Stimulated activated CD4-positive, alpha-beta T cell treated with anti-CD3 and anti-CD28 coated beads, Interleukin-4, amount 100 ng/mL, for 1 hour (primary cell): ENCODE data around the gene CCKAR.

Experiments
- DNase-seq: peaks from one replicate; pipeline ENCODE4 v3.0.0-alpha.2; 2020

Gene CCKAR

DNA sequence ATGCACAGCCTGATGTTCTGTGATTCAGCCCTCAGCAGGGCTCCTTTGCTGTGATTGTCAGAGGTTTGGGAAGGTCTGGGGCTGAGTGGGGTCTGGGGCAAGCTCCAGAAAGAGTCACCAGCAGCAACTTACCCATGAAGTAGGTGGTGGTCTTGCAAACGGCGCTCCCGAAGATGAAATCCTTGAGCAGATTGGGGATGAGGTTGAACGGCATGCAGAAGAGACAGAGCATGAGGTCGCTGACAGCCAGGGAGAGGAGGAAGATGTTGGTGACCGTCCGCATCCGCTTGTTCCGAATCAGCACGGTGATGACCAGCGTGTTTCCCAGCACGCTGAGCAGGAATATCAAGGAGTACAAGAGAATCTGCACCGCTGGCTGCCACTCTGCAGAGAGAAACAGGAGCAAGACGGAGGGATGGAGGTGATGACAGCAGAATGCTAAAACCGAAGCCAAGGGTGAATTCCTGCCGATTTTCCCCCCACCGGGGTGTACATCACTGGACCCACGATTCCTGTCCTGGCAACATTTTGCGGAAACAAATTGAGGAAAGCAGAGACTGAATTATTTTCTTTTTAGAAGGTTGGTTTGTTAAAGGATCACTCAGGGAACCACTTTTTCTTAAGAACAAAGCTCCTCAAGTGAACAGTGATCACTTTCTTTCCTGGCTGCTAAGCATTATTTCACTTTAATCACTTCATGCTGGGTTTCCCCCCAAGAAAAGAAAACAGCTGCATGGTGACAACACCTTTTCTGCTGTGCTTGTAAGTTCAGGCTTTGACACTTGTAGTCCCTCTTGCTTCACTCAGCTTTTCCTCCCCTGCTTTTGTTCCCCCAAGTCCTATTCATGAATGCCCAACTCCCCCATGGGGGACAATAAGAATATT is 941 bp downstream of the CCKAR start:
- no peak for DNase-seq

DNA sequence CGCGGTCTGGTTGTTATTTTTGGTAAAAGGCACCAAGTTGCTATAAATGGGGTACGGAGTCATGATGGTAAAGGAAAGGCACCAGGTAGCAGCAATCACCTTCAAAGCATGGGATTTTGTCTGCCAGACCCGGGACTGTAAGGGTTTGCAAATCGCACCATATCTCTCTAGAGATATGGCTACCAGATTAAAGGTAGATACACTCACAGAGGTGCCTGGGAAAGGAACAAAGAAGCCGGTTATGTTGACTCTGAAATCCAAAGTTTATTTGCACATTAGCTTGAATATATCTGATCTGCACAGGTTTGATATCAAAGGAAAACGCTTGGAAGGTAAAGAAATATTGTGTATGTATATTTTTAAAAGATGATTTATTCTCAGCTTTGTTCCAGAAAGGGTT is 4.6 kb downstream of the CCKAR start:
- DNase-seq: no peak

DNA sequence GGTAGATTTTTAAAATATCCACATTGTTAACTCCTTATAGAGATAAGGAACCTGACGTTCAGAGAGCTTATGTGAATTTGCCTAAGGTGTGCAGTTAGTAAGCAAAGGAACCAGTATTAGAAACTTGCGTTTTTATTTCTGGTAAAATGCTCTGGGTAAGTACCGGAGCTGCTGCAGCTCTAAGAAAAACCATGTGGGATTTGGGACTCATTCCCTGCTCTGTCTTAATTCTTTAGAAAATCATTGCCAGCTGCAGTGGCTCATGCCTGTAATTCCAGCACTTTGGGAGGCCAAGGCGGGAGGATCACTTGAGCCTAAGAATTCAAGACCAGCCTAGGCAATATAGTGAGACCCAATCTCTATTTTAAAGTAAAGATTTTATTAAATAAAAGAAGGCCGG is 5.8 kb downstream of the CCKAR start:
- no peak for DNase-seq

DNA sequence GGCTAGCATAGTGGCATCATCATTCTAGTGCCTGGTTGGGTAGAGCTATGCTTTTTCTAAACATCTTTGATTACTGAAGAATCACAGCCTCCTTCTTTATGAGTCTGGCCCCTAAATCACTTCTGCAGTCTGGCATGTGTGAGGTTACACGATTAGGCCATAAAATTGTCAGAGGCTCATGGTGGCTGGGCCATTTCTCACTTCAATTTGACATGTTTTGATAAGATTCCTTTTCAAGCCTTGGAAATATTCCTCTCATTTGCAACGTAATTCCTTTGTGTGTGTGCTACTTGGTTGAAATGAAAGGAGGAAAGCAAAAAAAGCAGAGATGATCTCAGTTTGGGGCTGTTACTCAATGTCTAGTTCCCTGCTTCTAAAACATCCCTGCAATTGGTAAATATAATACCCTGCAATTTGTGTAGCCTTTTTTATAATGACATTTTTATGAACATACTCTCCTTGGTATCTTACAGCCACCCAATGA is 6.2 kb downstream of the CCKAR start:
- no peak for DNase-seq

DNA sequence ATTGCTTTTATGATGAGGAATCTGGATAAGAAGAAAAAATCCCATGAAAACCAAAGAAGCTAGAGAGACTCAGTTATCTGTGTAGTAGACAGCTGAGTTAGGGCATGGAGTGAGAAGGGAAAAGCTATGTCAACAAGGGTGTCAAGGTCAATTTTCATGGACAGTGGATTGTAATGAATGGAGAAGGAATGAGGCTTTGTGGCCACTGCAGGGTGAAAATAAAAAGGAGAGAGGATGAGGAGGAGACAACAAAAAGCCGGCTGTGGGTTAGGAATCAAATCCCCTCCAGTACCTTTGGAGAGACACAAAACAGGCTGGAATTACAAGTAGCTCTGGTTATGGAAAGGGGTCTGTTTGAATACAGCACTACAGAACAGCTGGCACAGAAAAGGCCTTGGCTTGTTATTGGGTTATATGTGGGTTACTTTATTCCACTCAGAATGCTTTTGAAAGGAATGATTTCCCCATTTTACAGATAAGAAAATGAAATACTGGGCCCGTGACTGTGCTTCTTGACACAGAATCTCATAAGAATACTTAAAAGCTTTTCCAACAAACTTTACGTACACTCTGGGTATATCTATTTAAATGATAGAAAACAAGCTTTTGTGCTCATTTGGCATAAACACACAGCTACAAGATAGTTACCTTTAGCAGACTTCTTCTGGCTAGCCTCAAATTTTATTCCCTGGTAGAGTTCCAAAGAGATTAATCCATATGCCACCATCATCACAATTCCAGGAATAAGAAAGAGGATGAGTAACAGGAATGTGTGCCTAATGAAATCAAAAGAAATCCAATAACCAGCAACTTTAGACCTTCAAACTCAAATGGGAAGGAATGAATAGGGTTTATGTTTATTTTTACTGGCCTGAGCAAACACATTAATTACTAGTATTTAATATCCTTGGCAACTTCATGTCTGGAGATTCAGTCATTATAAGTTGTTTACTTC is 7.5 kb downstream of the CCKAR start:
- DNase-seq: no peak

DNA sequence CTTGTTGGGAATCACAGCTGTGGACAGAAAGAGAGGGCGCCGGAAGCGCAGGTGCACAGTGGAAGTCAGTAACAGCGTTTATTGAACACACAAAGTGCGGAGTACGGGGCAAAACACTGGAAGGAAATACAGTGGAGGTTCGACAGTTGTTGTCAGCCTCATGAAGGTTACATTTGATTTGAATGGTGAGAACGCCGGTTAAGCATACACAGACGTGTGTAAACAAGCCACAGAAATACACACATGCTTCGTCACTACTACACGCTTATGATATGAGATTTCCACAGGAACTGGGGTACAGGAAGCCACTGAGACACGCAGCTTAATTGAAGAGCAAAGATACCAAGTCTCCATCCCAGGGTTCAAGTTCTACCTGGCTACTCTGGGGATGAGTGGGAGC is 12.0 kb downstream of the CCKAR start:
- DNase-seq: no peak

DNA sequence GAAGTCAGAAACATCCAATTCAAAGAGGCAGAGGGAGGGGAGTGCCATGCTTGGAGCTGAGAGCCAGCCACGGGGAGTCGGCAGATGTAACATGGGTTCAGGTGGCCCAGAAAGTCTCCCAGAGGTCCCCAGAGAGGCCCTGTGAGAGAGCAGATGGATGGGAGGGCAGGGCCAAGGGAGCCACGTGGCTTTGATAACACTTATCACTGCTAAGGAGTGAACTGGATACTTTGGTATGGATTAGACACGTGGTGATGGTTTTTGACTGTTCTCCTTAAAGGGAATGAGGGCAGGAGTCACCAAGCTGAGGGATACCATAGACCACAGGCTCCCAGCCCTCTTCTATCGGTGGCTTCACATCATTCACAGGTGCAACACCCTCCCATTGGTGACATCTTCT is 13.7 kb downstream of the CCKAR start:
- DNase-seq: no peak

DNA sequence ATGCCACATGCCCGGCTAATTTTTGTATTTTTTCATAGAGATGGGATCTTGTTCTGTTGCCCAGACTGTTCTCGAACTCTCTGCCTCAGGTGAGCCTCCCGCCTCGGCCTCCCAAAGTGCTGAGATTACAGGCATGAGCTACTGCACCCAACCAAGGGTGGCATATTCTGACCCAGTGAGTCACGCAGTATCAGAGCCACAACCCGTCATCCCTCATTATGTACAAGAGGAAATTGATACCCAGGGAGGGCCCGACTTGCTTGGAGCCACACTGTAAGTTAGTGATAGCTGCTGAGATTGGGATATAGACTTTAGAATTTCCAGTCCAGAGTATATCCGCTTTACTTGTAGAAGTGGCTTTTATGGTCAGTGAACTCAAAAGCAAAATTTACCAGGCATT is 14.6 kb downstream of the CCKAR start:
- no peak for DNase-seq

DNA sequence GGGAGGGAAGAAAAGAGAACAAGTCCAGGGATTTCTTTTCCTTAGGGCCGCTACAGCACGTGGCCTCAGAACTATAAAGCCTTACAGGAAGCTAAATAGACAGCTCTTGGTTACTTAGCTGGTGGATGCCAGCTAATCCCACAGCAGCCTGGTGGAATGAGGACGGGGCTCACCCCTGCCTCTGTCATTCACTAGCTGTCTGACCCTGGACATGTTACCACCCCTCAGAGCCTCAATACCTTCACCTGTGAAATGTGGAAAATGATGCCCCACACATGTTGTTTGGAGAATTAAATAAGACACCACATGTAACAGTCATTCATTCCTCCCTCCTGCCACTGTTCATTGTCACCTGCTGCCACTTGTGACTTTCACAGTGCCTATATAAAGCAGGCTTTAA is 15.7 kb downstream of the CCKAR start:
- DNase-seq: no peak

DNA sequence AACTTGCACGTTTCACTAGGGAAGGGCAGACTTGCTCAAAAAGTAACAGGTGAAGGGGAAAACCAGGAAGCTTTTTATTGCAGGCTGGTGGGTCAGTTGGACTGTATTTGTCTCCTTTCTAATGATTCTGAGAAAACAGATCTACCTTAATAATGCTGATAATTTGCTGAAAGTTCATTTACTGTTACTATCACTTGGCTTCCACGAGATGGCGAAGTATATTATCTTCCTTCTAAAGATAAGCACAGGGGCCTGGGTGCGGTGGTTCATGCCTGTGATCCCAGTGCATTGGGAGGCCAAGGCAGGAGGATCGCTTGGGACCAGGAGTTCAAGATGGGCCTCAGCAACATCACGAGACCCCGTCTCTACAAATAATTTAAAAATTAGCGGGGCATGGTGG is 16.4 kb downstream of the CCKAR start:
- DNase-seq: no peak

DNA sequence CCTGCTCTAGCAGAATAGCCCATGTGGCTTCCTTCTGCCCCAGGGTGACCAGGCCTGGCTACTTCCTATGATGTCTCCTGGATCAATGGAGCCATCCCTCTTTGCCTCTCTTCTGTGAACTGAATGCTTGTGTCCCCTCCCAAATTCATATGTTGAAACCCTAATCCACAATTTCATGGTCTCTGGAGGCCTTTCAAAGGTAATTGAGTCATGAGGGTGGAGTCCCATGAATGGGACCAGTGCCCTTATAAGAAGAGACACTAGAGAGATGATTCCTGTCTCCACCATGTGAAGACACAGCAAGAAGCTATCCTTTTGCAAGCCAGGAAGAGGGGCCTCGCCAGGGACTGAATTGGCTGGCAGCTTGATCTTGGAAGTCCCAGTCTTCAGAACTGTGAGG is 18.4 kb downstream of the CCKAR start:
- DNase-seq: no peak

DNA sequence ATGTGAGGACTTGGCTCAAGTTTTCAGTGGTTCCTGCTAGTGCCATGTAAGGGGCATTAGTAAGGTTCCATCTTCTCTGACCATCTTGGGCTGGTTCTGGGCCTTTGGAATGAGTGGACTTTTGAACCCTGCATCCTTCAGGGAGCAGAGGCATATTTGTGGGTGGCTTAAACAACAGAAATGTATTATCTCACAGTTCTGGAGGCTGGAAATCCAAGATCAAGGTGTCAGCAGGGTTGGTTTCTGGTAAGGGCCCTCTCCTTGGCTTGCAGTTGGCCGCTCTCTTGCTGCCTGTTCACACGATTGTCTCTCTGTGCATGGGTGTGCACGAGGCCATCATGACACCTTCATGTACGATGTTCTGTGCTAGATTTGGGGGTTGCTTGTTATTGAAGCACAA is 21.3 kb downstream of the CCKAR start:
- no peak for DNase-seq

DNA sequence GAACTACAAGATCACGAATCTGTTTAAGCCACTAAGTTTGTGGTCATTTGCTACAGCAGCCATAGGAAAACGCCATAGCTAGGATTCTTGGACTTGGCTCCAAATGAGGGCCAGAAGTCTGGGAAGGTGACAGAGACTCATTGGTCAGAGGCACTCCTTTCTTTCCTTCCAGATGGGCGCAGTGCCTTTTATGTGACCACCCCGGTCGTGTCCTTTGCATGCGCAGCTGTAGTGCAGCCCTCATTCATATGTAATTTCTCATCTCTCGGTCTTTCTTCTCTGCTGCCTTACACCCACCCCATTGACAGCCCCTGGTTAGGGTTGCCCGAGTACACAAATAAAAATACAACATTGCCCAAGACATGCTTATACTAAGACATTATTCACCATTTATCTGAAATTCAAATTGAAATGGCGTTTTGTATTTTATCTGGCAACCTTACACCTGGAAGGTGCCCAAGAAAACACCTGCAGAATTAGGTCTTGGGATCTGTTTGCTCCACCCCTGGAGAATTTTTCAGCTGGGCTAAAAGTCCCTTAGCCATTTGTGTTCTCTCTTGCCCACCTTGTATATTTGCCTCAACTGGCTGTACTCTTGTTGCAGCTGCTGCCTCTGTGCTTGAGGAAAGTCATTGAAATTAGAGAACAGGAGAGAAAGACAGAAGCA is 21.9 kb downstream of the CCKAR start:
- no peak for DNase-seq

DNA sequence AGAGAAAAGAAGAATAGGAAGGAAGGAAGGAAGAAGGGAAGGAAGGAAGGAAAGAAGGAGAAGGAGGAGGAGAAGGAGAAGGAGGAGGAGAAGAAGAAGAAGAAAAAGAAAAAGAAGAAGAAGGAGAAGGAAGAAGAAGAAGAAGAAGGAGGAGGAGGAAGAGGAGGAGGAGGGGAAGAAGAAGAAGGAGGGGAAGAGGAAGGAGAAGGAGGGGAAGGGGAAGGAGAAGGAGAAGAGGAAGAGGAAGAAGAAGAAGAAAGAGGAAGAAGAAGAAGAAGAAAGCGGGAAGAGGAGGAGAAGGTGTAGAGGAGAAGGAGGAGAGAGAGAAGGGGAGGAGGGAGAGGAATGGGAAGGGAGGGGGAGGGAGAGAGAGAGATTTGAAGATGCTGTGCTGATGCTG is 22.6 kb downstream of the CCKAR start:
- no peak for DNase-seq

DNA sequence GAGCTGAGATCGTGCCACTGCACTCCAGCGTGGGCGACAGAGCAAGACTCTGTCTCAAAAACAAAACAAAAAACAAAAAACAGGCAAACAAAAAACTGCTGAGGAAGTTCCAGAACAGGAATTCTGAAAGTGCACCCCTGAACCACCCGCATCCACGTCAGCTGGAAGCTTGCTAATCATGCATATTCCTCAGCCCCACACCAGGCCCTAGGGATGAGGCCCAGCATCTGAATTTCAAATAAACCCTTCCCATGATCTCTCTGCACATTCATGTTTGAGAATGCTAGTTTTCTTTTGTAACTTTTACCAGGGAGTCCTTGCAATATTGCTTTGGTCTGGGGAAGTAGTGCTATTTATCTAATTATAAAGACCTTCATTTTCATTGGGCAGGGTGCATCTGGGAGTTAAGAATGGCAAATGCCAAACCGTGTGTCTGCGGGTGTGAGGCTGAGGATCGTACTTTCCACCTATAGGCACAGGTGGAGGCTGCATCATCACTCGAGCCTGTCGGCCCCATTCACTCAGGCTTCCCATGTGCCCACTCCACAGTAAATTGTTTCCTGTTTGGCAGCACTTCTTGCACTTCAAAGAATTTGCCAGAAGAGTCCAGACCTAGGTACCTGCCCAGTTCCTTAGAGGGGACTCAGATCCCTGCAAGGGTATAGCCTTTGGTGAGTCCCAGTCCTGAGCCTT is 23.6 kb downstream of the CCKAR start:
- no peak for DNase-seq

DNA sequence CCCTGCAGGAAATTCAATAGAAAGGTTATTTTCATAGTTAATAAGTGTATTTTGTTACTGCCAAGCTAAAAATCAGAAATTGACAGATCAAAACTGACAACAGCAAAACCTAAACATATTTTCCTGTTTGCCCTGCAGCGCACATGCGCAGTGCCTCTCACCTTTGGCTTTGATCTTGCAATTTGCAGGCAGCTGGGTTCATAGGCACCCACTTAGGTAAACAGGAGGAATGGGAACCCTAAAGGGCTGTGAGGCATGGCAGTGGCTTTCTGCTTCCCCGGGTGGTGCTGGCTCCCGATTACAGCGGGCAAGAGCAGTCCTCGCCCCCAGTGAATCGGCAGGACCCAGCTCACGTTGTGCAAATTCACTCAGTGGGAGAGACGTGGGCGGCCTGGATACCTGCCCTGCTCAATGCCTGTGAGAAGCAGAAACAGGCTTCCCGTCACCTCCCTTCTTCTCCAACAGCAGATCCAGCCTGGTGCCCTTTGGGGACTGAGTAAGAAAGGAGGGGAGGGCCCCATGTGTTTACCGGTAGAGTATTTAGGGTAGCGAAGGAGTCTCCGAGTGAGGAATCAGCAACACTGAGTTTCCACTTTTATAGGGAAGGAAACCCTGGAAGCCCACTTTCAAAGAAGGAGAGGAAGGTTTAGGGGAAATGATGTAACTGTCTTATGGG is 25.7 kb downstream of the CCKAR start:
- DNase-seq: no peak

DNA sequence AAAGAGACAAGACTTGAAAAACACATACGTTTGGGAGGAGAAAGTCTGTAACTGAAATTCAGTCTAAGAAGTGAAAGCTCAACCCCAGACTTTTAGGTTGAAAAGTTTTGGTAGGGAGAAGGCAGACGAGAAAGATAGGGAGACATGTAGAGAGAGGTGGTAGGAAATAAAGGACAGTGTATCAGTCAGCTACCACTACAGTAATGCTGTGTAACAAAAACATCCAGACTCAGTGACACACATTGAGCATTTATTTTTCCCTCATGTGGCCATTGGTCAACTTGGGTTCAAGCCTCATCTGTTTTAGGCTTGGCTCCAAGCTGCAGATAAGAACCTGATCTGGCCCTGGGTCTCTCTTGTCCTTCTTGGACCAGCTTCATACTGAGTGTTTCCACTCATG is 26.9 kb downstream of the CCKAR start:
- DNase-seq: no peak

DNA sequence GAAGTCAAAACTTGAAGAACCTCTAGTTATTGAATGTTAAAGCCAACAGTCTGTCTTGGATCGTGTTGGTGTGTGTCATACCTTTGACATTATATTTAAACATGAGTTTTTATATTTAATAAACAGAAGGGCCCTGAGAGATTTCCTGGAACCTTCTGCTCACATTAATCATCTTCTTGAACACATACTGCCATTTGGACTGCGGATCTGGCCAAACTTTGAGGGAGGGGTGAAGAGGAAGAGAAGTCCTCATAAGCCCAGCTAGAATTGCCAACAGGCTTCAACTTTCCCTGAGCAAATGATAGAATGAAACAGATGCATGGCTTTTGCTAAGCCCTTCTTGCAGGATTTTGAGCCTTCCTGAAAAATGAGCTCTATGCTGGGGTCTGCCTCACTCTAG is 27.4 kb downstream of the CCKAR start:
- no peak for DNase-seq

DNA sequence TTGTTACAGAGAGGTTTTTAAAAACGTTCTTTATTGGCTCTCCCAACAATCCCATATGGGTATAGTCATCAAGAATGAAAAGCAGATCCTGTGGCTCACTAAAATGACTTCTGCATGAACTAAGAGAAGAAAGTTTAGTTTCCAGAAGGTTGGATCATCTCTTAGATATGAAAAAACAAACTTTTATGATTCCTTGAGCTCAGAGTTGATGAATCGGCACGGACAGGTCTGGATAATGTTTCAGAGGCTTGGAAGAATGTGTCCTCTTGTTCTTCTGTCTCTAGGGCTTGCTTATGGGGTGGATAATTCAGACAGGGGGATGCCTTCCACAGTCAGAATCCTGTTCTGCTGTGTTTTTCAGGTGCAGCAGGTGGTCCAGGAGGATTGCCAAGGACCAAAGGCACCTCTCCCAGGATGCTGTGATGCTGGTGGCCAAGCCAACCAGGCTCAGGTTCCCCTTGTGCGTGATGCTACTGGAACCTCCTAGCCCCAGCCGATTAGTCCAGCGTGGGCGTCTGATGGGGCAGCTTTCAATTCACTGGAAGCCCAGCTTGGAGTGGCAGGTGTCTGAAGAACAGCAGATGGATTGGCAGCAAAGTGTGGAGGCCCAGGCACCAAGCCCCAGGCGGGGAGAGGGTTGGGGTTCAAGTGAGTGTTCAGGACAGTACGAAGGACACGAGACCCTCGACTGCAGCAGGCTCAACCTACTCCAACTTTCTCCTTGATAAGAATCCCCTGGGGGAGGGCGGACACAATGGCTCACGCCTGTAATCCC is 30.3 kb downstream of the CCKAR start:
- no peak for DNase-seq

DNA sequence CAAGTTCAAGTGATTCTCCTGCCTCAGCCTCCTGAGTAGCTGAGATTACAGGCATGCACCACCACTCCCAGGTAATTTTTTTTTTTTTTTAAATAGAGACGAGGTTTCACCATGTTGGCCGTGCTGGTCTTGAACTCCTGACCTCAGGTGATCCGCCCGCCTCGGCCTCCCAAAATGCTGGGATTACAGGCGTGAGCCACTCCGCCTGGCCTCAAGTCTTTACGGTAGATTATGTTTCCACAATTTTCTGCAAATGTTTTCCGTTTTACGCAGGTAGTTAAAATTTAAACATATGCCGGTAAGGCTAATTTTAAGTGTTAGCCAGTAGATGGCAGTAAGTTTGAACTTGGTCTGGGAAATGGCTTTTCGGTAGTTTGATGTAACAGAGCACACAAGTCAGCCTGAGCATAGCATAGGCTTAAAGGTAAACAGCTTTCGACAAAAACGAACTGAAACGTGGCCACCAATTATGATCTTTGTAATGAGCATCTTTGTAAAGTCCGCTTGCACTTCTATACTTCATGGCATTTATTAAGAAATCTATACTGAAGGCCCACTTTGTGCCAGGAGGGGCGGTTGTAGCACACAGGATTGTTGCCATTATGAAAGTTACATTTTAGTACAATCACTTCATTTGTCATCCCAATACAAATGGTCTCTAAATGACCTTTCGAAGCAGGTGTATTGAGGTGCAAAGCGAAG is 31.1 kb downstream of the CCKAR start:
- no peak for DNase-seq

DNA sequence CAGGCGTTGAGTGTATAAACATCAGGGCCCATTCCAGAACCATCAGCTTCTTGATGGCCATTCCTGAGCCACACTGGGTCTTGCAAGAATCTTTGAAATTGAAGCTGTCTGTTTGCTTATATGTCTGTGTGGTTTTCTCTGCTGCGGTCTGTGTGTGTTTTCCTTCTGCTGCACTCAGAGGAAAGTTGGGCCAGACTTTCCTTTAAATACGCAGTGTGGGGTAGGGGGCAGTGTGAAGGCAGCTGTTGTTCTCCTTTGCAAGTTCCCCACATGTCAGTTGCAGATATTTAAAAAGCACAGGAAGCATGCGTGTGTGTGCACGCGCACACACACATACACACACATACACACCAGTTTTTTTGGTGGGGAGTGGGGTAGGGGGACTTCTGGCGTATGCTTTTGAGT is 32.1 kb downstream of the CCKAR start:
- no peak for DNase-seq
